Loucy (cell line): ENCODE measurements around the gene PCDH10.
A peak's percentile ranks its signal among the peaks of the same experiment; 100 is the strongest.

Source experiments
- H2AFZ ChIP-seq: fragments of 200-600 bp; sonication (generic); 2 replicates; pipeline ENCODE4 v1.6.0; 2016; ENCODE audit warnings: antibody characterized with exemption, mild to moderate bottlenecking, low read length, moderate library complexity
- H3F3A ChIP-seq: fragments of 200-600 bp; 2 replicates; pipeline ENCODE4 v1.6.0; 2016; ENCODE audit warnings: antibody characterized with exemption, low read depth, mild to moderate bottlenecking
- H3K27me3 ChIP-seq: fragments of 200-600 bp; sonication (generic); 2 replicates; pipeline ENCODE4 v1.6.1; 2014; ENCODE audit warnings: low read length, mild to moderate bottlenecking; ENCODE audit not compliant: insufficient read depth, poor library complexity, severe bottlenecking
- H3K36me3 ChIP-seq: fragments of 200-600 bp; sonication (generic); 2 replicates; pipeline ENCODE4 v1.6.1; 2016; ENCODE audit warnings: low read length; ENCODE audit not compliant: insufficient read depth
- H3K4me1 ChIP-seq: fragments of 200-600 bp; sonication (generic); 2 replicates; pipeline ENCODE4 v1.5.1; 2014; ENCODE audit warnings: low read length, mild to moderate bottlenecking; ENCODE audit not compliant: insufficient read depth, poor library complexity, severe bottlenecking
- H3K4me2 ChIP-seq: fragments of 200-600 bp; sonication (generic); 2 replicates; pipeline ENCODE4 v1.6.0; 2014; ENCODE audit warnings: antibody characterized with exemption, low read length, low read depth, mild to moderate bottlenecking; ENCODE audit not compliant: poor library complexity, severe bottlenecking
- H3K4me3 ChIP-seq: fragments of 200-600 bp; sonication (generic); 2 replicates; pipeline ENCODE4 v1.5.1; 2014; ENCODE audit warnings: low read length, mild to moderate bottlenecking, mixed read lengths; ENCODE audit not compliant: poor library complexity, severe bottlenecking
- H3K79me2 ChIP-seq: fragments of 200-600 bp; sonication (generic); 2 replicates; pipeline ENCODE4 v1.6.1; 2014; ENCODE audit warnings: low read length; ENCODE audit not compliant: insufficient read depth
- H3K9ac ChIP-seq: fragments of 200-600 bp; sonication (generic); 2 replicates; pipeline ENCODE4 v1.6.0; 2014; ENCODE audit warnings: mild to moderate bottlenecking, low read depth, low read length, moderate library complexity; ENCODE audit not compliant: poor library complexity, severe bottlenecking
- H3K9me2 ChIP-seq: fragments of 200-600 bp; sonication (generic); replicated peaks from 2 replicates; pipeline ENCODE4 v1.6.1; 2016; ENCODE audit warnings: low read depth, low read length, mixed read lengths
- H3K9me3 ChIP-seq: fragments of 200-600 bp; sonication (generic); 2 replicates; pipeline ENCODE4 v1.6.1; 2014; ENCODE audit warnings: mild to moderate bottlenecking, antibody characterized with exemption, low read length, low read depth; ENCODE audit not compliant: insufficient read depth
- H4K20me1 ChIP-seq: fragments of 200-600 bp; sonication (generic); 2 replicates; pipeline ENCODE4 v1.6.0; 2014; ENCODE audit warnings: antibody characterized with exemption, low read length, mild to moderate bottlenecking; ENCODE audit not compliant: insufficient read depth, poor library complexity, severe bottlenecking
- CTCF ChIP-seq: fragments of 200-600 bp; sonication (generic); conservative IDR thresholded peaks from 2 replicates; pipeline ENCODE4 v1.5.1; 2014; ENCODE audit warnings: mild to moderate bottlenecking, antibody characterized with exemption, low read length
- EZH2phosphoT487 ChIP-seq: fragments of 200-600 bp; IDR thresholded peaks from 2 replicates; pipeline ENCODE4 v1.6.1; 2018; ENCODE audit warnings: antibody characterized with exemption, mild to moderate bottlenecking, moderate library complexity, borderline replicate concordance

PCDH10 gene

GRCh38 chr4:133137571-133137970 is 11.5 kb upstream of the PCDH10 start:
- Histone ChIP-seq H3F3A (no peaks in the 10 kb centered on the region), H3K36me3 (no peaks in the 10 kb centered on the region), H3K4me3 (no peak overlapping the region), H3K79me2 (no peaks in the 10 kb centered on the region), H3K4me2 (peak overlapping the region; percentile 9), H2AFZ (peak overlapping the region; percentile 26; the same call in 1 of the 2 replicates), H3K27me3 (no peaks in the 10 kb centered on the region), H3K4me1 (peaks cover 14% of the 10 kb centered on the region), H4K20me1 (no peaks in the 10 kb centered on the region), H3K9me3 (no peaks in the 10 kb centered on the region), H3K9ac (no peak overlapping the region), H3K9me2 (no peaks in the 10 kb centered on the region)
- TF ChIP-seq EZH2phosphoT487, result no peak
- TF ChIP-seq CTCF, result peak; percentile 62

GRCh38 chr4:133143775-133144430 is 5.2 kb upstream of the PCDH10 start:
- no peak overlapping the region for H2AFZ ChIP-seq
- H3K4me2 ChIP-seq, result peak overlapping the region; percentile 90
- H3K4me3 ChIP-seq, result peak overlapping the region; percentile 60
- no peaks in the 10 kb centered on the region; the same call in none of the 2 replicates for H3F3A ChIP-seq
- H3K79me2 ChIP-seq, result no peaks in the 10 kb centered on the region
- peaks cover 45% of the 10 kb centered on the region for H3K4me1 ChIP-seq
- no peaks in the 10 kb centered on the region for H3K9me2 ChIP-seq
- no peaks in the 10 kb centered on the region for H3K27me3 ChIP-seq
- no peaks in the 10 kb centered on the region for H3K36me3 ChIP-seq
- no peaks in the 10 kb centered on the region for H3K9me3 ChIP-seq
- H4K20me1 ChIP-seq, result no peaks in the 10 kb centered on the region
- TF ChIP-seq EZH2phosphoT487 (peak; percentile 65), CTCF (no peak)
- H3K9ac ChIP-seq, result peak overlapping the region; percentile 51

GRCh38 chr4:133145241-133145640 is 3.9 kb upstream of the PCDH10 start:
- Histone ChIP-seq H3K27me3 (no peaks in the 10 kb centered on the region), H2AFZ (no peak overlapping the region), H3K36me3 (no peaks in the 10 kb centered on the region), H3K4me1 (peaks cover 45% of the 10 kb centered on the region), H4K20me1 (no peaks in the 10 kb centered on the region), H3K4me2 (peak overlapping the region; percentile 90), H3K9ac (peak overlapping the region; percentile 51), H3K79me2 (no peaks in the 10 kb centered on the region), H3K9me2 (no peaks in the 10 kb centered on the region), H3K9me3 (no peaks in the 10 kb centered on the region), H3K4me3 (peak overlapping the region; percentile 60), H3F3A (no peaks in the 10 kb centered on the region; the same call in none of the 2 replicates)
- TF ChIP-seq CTCF (no peak), EZH2phosphoT487 (no peak)
